Tibial nerve (tissue), 4 donors: Measurements from ENCODE around the gene ZNF562.

ENCODE experiments used
- CTCF ChIP-seq, 5 experiments: fragments of 200-600 bp in 3 of 5; fragments of 450-650 bp in 2 of 5; sonication (generic) in 3 of 5; IDR thresholded peaks; one replicate each; pipeline ENCODE4 v1.5.1; 2016 to 2019; ENCODE audit warnings: antibody characterized with exemption in 5 of 5, mild to moderate bottlenecking in 3 of 5, moderate library complexity in 2 of 5
- EP300 ChIP-seq, 2 donors: sonication (generic); formaldehyde crosslinking; IDR thresholded peaks; one replicate each; pipeline ENCODE4 v1.6.1; 2017; ENCODE audit warnings: antibody characterized with exemption in 2 of 2, mild to moderate bottlenecking in 1 of 2
- POLR2A ChIP-seq, 2 donors: fragments of 450-650 bp; IDR thresholded peaks; one replicate each; pipeline ENCODE4 v1.6.1; 2017; ENCODE audit warnings: antibody characterized with exemption in 2 of 2, mild to moderate bottlenecking in 2 of 2, moderate library complexity in 2 of 2

- no peak for TF ChIP-seq CTCF (IDR thresholded peaks at IDR 0.05)
- TF ChIP-seq POLR2A (IDR thresholded peaks at IDR 0.05), result no peak
- TF ChIP-seq EP300 (IDR thresholded peaks at IDR 0.05), result no peak
Observed at GRCh38 chr19:9615844-9616243, 59.1 kb downstream of the ZNF562 start.
